ENCODE results near the gene ZNF143.
"Not testable (repeated sequence)": the region's sequence is repeated elsewhere in the genome, so short reads cannot be mapped to it uniquely, and the experiment has no call there.

ZNF143 gene

GRCh38 chr11:9495803-9496514, 35.1 kb downstream of the ZNF143 start:
- DNase-seq (ENCODE audit: low read depth): no peak
- H3K4me3 ChIP-seq (ENCODE audit: control insufficient read depth, low read depth, low read length): no peak overlapping the region
- TF ChIP-seq CTCF (IDR thresholded peaks at IDR 0.05; ENCODE audit: control insufficient read depth, insufficient read depth, low read depth, low read length, missing control alignments): no peak

- no peak overlapping the region for H3K4me3 ChIP-seq (ENCODE audit: control insufficient read depth, low read depth, low read length)
- no peak for TF ChIP-seq CTCF (IDR thresholded peaks at IDR 0.05; ENCODE audit: control insufficient read depth, insufficient read depth, low read depth, low read length, missing control alignments)
- DNase-seq (ENCODE audit: low read depth): no peak
Observed at GRCh38 chr11:9498457-9499078, 37.8 kb downstream of the ZNF143 start.

- no peak overlapping the region for H3K4me3 ChIP-seq (ENCODE audit: control insufficient read depth, low read depth, low read length)
- peak; percentile 42 for DNase-seq (ENCODE audit: low read depth)
- peak; percentile 91 for TF ChIP-seq CTCF (IDR thresholded peaks at IDR 0.05; ENCODE audit: control insufficient read depth, insufficient read depth, low read depth, low read length, missing control alignments)
Observed at GRCh38 chr11:9506489-9507276, 45.9 kb downstream of the ZNF143 start.

GRCh38 chr11:9507277-9507580, 46.4 kb downstream of the ZNF143 start:
- no peak for TF ChIP-seq CTCF (IDR thresholded peaks at IDR 0.05; ENCODE audit: control insufficient read depth, insufficient read depth, low read depth, low read length, missing control alignments)
- H3K4me3 ChIP-seq (ENCODE audit: control insufficient read depth, low read depth, low read length): no peak overlapping the region
- no peak for DNase-seq (ENCODE audit: low read depth)

- H3K4me3 ChIP-seq (ENCODE audit: control insufficient read depth, low read depth, low read length): no peak overlapping the region
- no peak for DNase-seq (ENCODE audit: low read depth)
- no peak for TF ChIP-seq CTCF (IDR thresholded peaks at IDR 0.05; ENCODE audit: control insufficient read depth, insufficient read depth, low read depth, low read length, missing control alignments)
Observed at GRCh38 chr11:9509041-9509440, 48.2 kb downstream of the ZNF143 start.

GRCh38 chr11:9512370-9513019, 51.7 kb downstream of the ZNF143 start:
- TF ChIP-seq CTCF (IDR thresholded peaks at IDR 0.05; ENCODE audit: control insufficient read depth, insufficient read depth, low read depth, low read length, missing control alignments): no peak
- DNase-seq (ENCODE audit: low read depth): no peak
- H3K4me3 ChIP-seq (ENCODE audit: control insufficient read depth, low read depth, low read length): no peak overlapping the region

- DNase-seq (ENCODE audit: low read depth); H3K4me3 ChIP-seq (ENCODE audit: control insufficient read depth, low read depth, low read length): not testable (repeated sequence)
Observed at GRCh38 chr11:9514576-9514975, 53.8 kb downstream of the ZNF143 start.
